ENCODE measurements around the gene SYNCRIP.
A peak's percentile ranks its signal among the peaks of the same experiment; 100 is the strongest.
"Not testable (repeated sequence)": the region's sequence is repeated elsewhere in the genome, so short reads cannot be mapped to it uniquely, and the experiment has no call there.

SYNCRIP gene

GRCh38 chr6:85670573-85670972, 27.9 kb upstream of the SYNCRIP start:
- no peak for DNase-seq (ENCODE audit: low read depth in 3 of 3, low spot score in 1 of 3)

- no peak for DNase-seq (ENCODE audit: low read depth in 3 of 3, low spot score in 1 of 3)
Measured at GRCh38 chr6:85669735-85670194, 27.1 kb upstream of the SYNCRIP start.

GRCh38 chr6:85662251-85662650, 19.6 kb upstream of the SYNCRIP start:
- DNase-seq (ENCODE audit: low read depth in 3 of 3, low spot score in 1 of 3): no peak

DNA sequence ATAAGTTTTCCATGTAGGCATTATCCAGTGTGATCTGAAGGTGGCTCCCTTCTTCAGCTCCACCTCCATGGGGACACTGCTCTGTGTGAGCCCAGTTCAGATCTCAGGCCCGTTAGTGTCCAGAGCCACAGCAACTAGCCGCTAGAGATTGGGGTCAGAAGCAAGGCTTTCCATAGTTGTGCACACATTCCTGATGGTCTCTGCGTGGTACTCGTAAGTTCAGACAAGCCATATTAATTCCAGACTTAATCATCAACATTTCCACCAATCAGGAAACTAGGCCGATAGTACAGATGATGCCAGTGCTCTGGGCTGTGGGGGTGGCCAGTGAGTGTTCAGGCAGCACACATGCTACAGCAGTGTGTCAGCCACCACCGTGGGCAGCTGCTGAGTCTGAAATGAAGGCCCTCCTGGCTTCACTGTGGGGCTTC, 17.5 kb upstream of the SYNCRIP start:
- no peak for DNase-seq (ENCODE audit: low read depth in 3 of 3, low spot score in 1 of 3)

GRCh38 chr6:85650606-85651005, 7.9 kb upstream of the SYNCRIP start:
- no peak for DNase-seq (ENCODE audit: low read depth in 3 of 3, low spot score in 1 of 3)

DNA sequence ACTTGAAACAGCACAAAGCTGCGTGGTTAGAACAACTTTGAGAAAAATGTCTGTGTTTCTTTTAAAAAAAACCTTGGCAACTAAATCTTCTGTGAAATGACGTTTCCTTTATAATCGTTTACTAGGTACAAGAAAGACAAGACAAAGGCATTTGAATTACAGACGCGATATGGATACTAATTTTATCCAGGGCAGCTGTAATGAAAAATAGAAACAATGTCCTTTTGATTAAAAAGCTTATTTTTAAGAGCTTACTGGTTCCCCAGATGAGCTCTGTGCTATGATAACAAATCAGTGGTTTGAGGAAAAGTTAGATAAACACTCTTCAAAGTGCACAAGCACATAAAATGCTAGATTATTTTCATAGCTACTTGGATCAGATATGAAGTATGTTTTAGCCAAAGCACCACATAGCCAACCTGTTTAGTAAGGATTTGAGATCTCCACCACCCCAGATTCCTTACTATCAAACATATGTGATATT, 1.6 kb upstream of the SYNCRIP start:
- no peak for DNase-seq (ENCODE audit: low read depth in 3 of 3, low spot score in 1 of 3)

GRCh38 chr6:85643537-85644278, 1.0 kb upstream of the SYNCRIP start:
- DNase-seq (ENCODE audit: low read depth in 3 of 3, low spot score in 1 of 3): peak in 2 of 3 donors; percentile 12 to 55

DNA sequence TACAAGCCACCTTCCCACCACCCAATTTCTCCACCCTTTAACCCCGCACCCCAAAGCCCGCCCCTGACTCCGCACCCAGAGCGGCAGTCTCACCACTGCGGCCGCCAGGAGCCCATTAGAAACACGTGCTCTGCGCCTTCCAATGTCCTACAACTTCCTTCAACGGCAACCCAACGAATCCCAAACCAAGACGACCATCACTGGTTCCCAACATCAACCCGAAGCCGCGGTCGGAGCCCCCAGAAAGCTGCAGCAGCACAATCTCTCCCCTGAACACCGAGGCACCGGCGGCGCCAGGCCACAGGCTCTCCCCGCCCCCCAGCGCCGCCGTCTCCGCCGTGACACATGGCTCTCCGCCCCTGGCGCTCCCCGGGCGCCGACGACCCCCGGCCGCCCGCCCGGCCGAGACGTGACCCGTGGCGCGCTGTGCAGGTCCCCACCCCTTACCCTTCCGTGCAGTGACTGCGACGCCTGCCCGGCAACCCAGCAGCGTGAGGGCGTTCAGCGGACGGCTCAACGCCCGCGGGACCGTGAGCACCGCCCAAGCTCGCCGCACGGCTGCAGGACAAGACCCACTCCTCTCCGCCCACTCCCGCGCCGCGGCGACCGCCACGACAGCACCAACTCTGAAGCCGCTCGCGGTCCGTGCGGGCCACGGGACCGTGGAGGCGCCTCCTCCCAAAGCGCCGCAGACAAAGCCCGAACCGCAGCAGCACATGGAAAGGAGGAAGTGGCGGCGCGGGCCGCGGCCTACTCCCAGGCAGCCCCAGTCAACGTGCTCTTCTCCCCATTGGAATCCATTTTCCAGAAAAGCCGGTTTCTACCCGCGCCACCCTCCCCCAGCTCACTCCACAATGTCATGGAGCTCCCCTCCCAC, 551 bp downstream of the SYNCRIP start:
- peak in 2 of 3 donors; percentile 13 to 39 for DNase-seq (ENCODE audit: low read depth in 3 of 3, low spot score in 1 of 3)

- DNase-seq (ENCODE audit: low read depth in 3 of 3, low spot score in 1 of 3): no peak
Measured at GRCh38 chr6:85641522-85641896, 1.2 kb downstream of the SYNCRIP start.

DNA sequence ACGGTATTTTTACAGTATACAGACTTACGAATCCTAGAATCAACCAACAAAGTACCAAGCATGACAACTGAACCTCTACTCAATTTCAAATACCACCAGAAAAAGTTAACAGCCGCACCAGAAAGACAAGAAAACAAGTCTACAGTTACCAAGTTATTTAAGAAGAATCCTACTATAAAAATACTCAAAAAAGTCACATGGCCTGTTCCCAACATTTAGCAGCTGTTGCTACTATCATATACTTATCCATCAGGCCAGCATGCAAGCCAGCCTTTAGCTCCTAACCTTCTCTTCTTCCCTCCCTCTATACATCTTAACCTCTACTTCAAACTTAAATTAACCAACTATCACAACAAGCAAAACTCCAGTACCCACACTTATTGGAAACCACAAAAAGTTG, 1.9 kb downstream of the SYNCRIP start:
- no peak for DNase-seq (ENCODE audit: low read depth in 3 of 3, low spot score in 1 of 3)

DNA sequence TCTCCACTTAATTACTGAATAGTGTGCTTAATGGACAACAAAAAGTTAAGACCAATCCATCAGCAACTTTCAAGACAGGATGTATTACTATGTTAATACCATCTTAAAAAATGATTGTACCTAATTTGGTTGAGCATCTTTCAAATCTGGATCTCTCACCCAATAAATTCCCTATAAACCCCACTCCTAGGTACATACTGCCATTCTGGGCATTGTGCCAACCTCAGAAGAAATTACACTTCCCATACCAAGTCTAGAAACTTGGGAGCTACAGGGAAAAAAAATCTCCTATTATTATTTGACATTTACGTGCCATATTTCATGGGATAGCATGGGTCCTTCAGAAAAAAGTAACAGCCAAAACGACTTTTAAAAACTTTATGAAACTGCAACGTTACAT, 5.1 kb downstream of the SYNCRIP start:
- no peak for DNase-seq (ENCODE audit: low read depth in 3 of 3, low spot score in 1 of 3)

GRCh38 chr6:85632164-85632942, 10.3 kb downstream of the SYNCRIP start:
- DNase-seq (ENCODE audit: low read depth in 3 of 3, low spot score in 1 of 3): no peak

GRCh38 chr6:85631117-85631516, 11.6 kb downstream of the SYNCRIP start:
- DNase-seq (ENCODE audit: low read depth in 3 of 3, low spot score in 1 of 3): not testable (repeated sequence)

DNA sequence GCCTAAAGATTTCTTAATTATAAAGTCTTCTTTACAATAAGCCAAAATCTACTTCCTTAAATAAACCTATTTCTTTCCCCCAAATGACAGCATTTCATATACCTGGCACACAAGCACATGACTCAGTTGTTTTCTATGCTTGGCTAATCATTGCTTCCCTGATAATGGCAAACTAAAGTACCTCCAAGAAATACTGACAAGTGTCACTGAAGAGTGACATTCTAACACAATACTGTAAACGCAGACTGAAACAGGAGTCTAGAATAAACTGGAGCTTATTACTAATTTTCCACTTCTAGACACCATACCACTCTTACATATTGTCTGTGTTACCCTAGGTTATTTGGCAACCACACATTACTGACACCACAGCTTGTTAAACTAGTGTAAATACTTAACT, 14.3 kb downstream of the SYNCRIP start:
- DNase-seq (ENCODE audit: low read depth in 3 of 3, low spot score in 1 of 3): no peak

- DNase-seq (ENCODE audit: low read depth in 3 of 3, low spot score in 1 of 3): no peak
Measured at GRCh38 chr6:85620308-85620707, 22.4 kb downstream of the SYNCRIP start.

- no peak for DNase-seq (ENCODE audit: low read depth in 3 of 3, low spot score in 1 of 3)
Measured at GRCh38 chr6:85614780-85615179, 27.9 kb downstream of the SYNCRIP start.

DNA sequence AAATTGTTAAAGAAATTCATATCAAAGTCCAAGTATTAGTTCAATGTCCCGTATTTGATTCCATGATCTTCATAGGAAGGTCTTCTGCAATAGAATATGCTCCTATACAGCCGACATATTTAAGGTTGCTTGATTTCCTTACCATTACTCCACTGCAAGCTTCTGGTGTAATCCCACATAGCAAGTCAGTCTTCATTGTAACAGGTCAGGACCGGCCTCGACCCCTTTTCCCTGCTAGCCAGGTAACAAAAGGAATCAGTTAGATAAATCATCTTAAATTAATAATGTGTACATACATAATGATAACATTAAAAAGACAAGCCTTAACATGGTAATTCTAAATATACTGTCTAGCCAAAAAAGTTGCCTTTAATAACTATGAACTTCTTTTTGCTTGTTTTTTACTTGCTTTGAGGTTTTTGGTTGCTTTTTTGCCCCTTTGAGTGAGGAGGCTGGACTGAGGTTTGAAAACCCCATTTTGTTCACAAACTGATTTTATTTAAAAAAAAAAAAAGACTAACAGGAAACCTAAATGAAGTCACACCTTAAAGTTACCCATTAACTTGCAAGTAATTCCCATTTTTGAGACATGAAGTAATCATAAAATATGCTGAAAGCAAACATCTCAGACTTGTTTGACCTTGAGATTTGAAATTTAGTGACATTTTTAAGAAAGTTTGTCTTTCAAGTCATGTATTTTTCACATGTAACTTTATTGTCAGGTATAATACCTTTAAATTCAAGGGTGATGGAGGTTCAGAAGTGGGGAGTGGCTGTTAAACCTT, 29.8 kb downstream of the SYNCRIP start:
- DNase-seq (ENCODE audit: low read depth in 3 of 3, low spot score in 1 of 3): no peak

DNA sequence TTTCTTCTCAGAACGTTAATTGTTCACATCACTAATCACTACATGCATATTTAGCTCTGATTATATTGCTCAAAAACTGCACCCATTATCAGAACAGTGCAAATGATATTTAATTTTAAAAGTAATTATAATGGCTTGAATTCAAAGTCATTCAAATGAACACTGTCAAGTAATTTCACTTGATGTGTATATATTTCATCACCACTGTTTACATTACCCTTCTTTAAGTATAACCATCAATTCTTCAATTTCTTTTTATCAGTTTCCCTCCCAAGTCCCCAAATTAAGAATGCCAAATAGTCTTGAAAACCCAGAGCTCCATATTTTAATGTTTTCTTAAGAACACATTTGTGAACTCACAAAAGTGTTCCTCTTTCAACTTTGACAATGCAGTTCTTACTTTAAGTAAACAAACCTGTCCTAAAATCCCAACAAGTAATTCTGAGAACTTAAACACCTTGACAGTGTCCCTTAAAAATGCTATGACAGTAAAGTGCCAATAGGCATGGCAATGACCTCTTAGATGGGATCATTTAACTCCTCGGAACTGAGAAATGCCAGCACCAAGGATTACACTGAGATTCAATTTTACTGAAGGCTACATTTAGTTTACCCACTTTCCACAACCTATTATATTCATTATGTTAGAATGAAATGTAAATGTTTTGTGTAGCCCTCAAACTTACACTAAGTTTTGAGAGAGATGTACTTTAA, 32.3 kb downstream of the SYNCRIP start:
- DNase-seq (ENCODE audit: low read depth in 3 of 3, low spot score in 1 of 3): no peak

- DNase-seq (ENCODE audit: low read depth in 3 of 3, low spot score in 1 of 3): no peak
Measured at GRCh38 chr6:85602100-85602499, 40.6 kb downstream of the SYNCRIP start.

All from stimulated activated CD4-positive, alpha-beta T cell treated with anti-CD3 and anti-CD28 coated beads, TNF-alpha, amount 100 ng/mL, for 1 hour (primary cell).